Duodenal mucosa (tissue), 2 donors: ENCODE measurements around the gene ZNF273.
"Not testable (repeated sequence)": the region's sequence is repeated elsewhere in the genome, so short reads cannot be mapped to it uniquely, and the experiment has no call there.

Source experiments
- H3K27ac ChIP-seq: one replicate; pipeline ENCODE4 v1.7.0; 2013; ENCODE audit warnings: low read depth, low read length
- H3K27me3 ChIP-seq, 2 donors: one replicate each; pipeline ENCODE4 v1.7.0; 2013; ENCODE audit warnings: low read length in 2 of 2, control low read depth in 1 of 2; ENCODE audit not compliant: insufficient read depth in 2 of 2, control insufficient read depth in 1 of 2
- H3K36me3 ChIP-seq, 2 donors: one replicate each; pipeline ENCODE4 v1.7.0; 2013; ENCODE audit warnings: low read length in 2 of 2, control low read depth in 1 of 2; ENCODE audit not compliant: insufficient read depth in 2 of 2, control insufficient read depth in 1 of 2
- H3K4me1 ChIP-seq, 2 donors: one replicate each; pipeline ENCODE4 v1.7.0; 2013; ENCODE audit warnings: low read length in 2 of 2, control low read depth in 1 of 2; ENCODE audit not compliant: insufficient read depth in 2 of 2, control insufficient read depth in 1 of 2
- H3K4me3 ChIP-seq, 2 donors: one replicate each; pipeline ENCODE4 v1.7.0; 2013; ENCODE audit warnings: low read length in 2 of 2, low read depth in 1 of 2
- H3K9ac ChIP-seq, 2 donors: one replicate each; pipeline ENCODE4 v1.7.0; 2013; ENCODE audit warnings: low read length in 2 of 2, low read depth in 1 of 2
- H3K9me3 ChIP-seq, 2 donors: one replicate each; pipeline ENCODE4 v1.7.0; 2013; ENCODE audit warnings: low read length in 2 of 2, control low read depth in 1 of 2; ENCODE audit not compliant: control insufficient read depth in 1 of 2

Gene ZNF273

DNA sequence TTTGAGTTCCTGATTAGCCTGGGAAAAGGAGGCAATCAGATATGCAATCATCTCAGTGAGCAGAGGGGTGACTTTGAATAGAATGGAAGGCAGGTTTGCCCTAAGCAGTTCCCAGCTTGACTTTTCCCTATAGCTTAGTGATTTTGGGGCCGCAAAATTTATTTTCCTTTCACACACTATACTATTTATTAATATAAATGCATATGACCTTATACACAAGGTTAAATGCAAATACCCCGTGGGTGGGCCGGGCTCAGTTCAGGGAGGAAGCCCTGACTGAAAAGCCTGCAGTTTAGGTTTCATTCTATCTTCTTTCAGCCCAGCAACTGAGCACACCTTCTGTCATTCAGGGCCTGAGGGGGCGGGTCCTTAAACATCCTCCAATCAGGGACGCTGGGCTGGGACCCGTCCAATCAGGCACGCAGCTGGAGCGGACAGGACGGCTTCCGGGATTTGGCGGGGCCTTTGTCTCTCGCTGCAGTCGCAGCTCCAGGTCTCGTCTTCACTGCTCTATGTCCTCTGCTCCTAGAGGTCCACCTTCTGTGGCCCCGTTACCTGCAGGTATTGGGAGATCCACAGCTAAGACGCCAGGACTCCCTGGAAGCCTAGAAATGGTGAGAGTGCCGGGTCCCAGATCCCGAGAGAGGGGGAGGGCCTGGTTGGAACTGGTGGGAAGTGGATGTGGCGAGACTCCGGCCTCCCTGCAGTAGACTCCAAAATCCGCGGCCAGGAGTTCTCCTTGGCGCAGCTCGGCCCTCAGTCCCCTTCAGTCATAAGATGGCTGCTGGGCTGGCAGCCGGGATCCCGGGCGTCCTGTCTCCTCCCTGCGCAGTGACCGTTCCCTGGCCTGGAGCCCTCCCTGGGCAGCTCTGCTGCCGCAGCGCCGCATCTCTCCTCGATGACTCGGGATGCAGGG, at the start of gene ZNF273:
ZNF273 (plus strand) TSS at position 468 of the 916 bp plus-strand sequence; CDS start at position 513, 45 bp downstream.
- H3K9ac ChIP-seq = peak within 1 kb of the TSS; percentile 82 to 84
- no peaks in the 10 kb centered on the region for H3K4me1 ChIP-seq
- no peaks in the 10 kb centered on the region for H3K36me3 ChIP-seq
- no peaks in the 10 kb centered on the region for H3K27me3 ChIP-seq
- no peak within 1 kb of the TSS for H3K27ac ChIP-seq
- no peaks in the 10 kb centered on the region for H3K9me3 ChIP-seq
- H3K4me3 ChIP-seq = peak within 1 kb of the TSS; percentile 93 to 94

GRCh38 chr7:64853679-64854078, 49.4 kb upstream of the ZNF273 start:
- Histone ChIP-seq H3K27me3 (no peaks in the 10 kb centered on the region), H3K4me1 (no peaks in the 10 kb centered on the region), H3K9me3 (no peaks in the 10 kb centered on the region), H3K4me3 (no peak overlapping the region), H3K9ac (no peak overlapping the region), H3K27ac (no peak overlapping the region), H3K36me3 (no peaks in the 10 kb centered on the region)

DNA sequence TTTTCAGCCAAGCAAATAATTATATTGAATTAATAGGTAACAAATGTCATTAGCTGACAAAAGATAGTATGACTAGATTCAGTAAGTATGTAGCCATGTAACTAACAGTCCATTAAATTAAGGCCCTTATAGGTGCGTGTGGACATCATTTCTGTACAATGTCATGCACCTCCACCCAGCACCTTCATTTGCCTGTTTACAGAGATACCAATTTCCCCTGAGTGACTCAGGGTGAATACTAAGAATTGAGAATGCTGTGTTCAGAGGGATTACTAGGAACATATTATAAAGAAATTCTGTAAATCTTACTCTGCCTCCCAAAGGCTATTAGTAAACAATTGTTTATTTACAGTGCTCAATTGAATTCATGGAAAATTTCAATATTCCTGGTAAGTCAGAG, 48.1 kb upstream of the ZNF273 start:
- Histone ChIP-seq H3K4me1 (no peaks in the 10 kb centered on the region), H3K4me3 (no peak overlapping the region), H3K9ac (no peak overlapping the region), H3K9me3 (no peaks in the 10 kb centered on the region), H3K27me3 (no peaks in the 10 kb centered on the region), H3K36me3 (no peaks in the 10 kb centered on the region), H3K27ac (no peak overlapping the region)

DNA sequence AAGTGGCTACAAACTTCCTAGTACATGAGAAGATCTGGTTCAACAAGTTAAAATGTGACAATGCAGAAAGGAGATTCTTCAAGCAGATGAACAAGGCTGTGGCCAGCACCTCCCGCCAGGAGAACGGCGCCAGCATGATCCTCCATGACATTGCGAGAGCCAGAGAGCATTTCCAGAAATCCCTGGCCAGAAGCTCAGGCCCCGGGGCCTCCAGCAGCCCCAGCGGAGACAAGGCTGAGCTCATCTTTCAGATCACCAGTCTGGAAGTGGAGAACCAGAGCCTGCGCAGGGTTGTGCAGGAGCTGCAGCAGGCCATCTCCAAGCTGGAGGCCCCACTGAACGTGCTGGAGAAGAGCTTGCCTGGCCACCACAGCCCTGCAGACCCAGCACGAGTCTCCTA, 40.1 kb upstream of the ZNF273 start:
- no peak overlapping the region for H3K9ac ChIP-seq
- peaks cover 0 to 2% of the 10 kb centered on the region in 2 donors for H3K9me3 ChIP-seq
- H3K27ac ChIP-seq = no peak overlapping the region
- no peaks in the 10 kb centered on the region for H3K27me3 ChIP-seq
- no peaks in the 10 kb centered on the region for H3K4me1 ChIP-seq
- H3K4me3 ChIP-seq = no peak overlapping the region
- no peaks in the 10 kb centered on the region for H3K36me3 ChIP-seq

GRCh38 chr7:64863530-64863929, 39.5 kb upstream of the ZNF273 start:
- H3K27me3 ChIP-seq, H3K36me3 ChIP-seq, H3K9ac ChIP-seq: not testable (repeated sequence)

DNA sequence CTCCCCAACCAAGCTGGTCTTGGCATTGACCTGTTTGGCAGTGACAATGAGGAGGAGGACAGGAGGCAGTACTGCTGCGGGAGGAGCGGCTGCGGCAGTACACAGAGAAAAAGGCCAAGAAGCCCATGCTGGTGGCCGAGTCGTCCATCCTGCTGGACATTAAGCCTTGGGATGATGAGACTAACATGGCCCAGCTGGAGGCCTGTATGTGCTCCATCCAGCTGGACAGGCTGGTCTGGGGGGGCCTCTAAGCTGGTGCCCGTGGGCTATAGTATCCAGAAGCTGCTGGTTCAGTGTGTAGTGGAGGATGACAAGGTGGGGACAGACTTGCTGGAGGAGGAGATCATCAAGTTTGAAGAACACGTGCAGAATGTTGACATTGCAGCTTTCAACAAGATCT, 39.1 kb upstream of the ZNF273 start:
- Histone ChIP-seq H3K36me3 (no peaks in the 10 kb centered on the region), H3K27ac (no peak overlapping the region), H3K27me3 (no peaks in the 10 kb centered on the region), H3K4me3 (no peak overlapping the region), H3K9ac (no peak overlapping the region), H3K9me3 (peaks cover 0 to 2% of the 10 kb centered on the region in 2 donors), H3K4me1 (no peaks in the 10 kb centered on the region)

More at GRCh38 chr7:64863530-64863929, 39.5 kb upstream of the ZNF273 start:
- not testable (repeated sequence) for H3K27ac ChIP-seq, H3K4me1 ChIP-seq, H3K4me3 ChIP-seq, H3K9me3 ChIP-seq

- H3K9ac ChIP-seq = no peak overlapping the region
- no peak overlapping the region for H3K27ac ChIP-seq
- no peaks in the 10 kb centered on the region for H3K4me1 ChIP-seq
- no peaks in the 10 kb centered on the region for H3K36me3 ChIP-seq
- H3K27me3 ChIP-seq = no peaks in the 10 kb centered on the region
- H3K9me3 ChIP-seq = peaks cover 0 to 2% of the 10 kb centered on the region in 2 donors
- H3K4me3 ChIP-seq = no peak overlapping the region
Observed at GRCh38 chr7:64867863-64868440, 35.1 kb upstream of the ZNF273 start.

DNA sequence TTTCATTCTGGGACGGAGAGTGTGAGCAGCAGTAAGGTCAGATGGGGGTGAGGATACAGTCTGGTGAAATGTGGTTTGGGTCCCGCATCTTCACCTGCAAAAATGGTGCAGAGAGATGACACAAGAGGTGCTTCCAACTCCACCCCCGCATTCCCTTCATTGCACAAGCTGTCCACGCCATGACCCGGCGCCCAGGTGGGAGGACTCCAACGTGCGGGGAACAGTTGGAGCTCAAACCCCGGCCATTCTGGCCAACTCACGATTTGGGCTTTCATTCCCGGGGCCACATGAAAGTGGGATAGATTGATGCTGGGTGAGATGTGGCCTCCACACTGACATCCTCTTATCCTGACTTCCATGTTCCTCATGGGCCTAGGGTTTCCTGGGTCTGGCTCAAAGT, 34.6 kb upstream of the ZNF273 start:
- Histone ChIP-seq H3K27ac (no peak overlapping the region), H3K9me3 (peaks cover 0 to 2% of the 10 kb centered on the region in 2 donors), H3K4me3 (no peak overlapping the region), H3K9ac (no peak overlapping the region), H3K4me1 (no peaks in the 10 kb centered on the region), H3K36me3 (no peaks in the 10 kb centered on the region), H3K27me3 (no peaks in the 10 kb centered on the region)

- no peaks in the 10 kb centered on the region for H3K27me3 ChIP-seq
- no peak overlapping the region for H3K4me3 ChIP-seq
Observed at GRCh38 chr7:64869121-64869725, 33.9 kb upstream of the ZNF273 start.

DNA sequence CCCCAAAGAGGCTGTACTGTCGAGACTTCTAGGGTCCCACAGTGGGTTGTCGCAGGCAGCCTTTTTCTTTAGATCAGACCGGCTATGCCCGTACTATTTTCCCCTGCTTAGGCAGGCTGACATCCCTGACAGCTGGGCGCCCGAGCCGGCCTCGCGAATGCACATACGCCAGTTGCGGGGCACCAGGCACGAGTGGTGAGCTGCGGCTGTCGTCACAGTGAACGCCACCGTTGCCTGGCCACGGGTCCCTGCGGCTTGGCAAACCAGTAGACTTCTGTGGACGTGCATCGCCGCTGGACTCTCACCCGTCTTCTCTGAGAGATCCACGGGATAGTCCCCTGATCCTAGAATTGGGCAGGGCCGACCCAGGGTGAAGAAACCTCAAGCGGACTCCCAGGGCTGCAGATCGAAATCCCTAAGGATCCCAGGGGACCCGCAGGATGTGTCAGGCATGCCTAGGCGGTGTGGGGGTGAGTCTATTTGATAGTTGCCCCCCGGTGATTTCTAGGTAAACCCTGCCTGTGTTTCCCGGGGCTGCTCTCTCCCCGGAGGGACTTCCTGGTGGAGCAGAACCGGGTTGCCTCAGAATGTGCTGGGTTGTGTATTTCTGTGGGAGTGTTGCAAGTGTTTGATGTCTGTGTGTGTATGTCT, 33.0 kb upstream of the ZNF273 start:
- H3K9ac ChIP-seq = no peak overlapping the region
- no peaks in the 10 kb centered on the region for H3K36me3 ChIP-seq
- H3K27me3 ChIP-seq = no peaks in the 10 kb centered on the region
- no peaks in the 10 kb centered on the region for H3K4me1 ChIP-seq
- no peak overlapping the region for H3K27ac ChIP-seq
- no peak overlapping the region for H3K4me3 ChIP-seq
- peaks cover 0 to 6% of the 10 kb centered on the region in 2 donors for H3K9me3 ChIP-seq

More at GRCh38 chr7:64869121-64869725, 33.9 kb upstream of the ZNF273 start:
- no peak overlapping the region for H3K9ac ChIP-seq
- no peaks in the 10 kb centered on the region for H3K4me1 ChIP-seq
- peaks cover 0 to 2% of the 10 kb centered on the region in 2 donors for H3K9me3 ChIP-seq
- no peaks in the 10 kb centered on the region for H3K36me3 ChIP-seq
- H3K27ac ChIP-seq = no peak overlapping the region
